ENCODE results near the gene BSN. TPM values are rescaled to one million over a fixed set of nuclear protein-coding genes. Genes with fewer than 3 reads are reported as not detected.
A peak's percentile ranks its signal among the peaks of the same experiment; 100 is the strongest.

BSN gene
- total and polyA plus RNA-seq, 3 experiments from 2014 or later = 0.33 to 0.46 TPM; not detected in 1

DNA sequence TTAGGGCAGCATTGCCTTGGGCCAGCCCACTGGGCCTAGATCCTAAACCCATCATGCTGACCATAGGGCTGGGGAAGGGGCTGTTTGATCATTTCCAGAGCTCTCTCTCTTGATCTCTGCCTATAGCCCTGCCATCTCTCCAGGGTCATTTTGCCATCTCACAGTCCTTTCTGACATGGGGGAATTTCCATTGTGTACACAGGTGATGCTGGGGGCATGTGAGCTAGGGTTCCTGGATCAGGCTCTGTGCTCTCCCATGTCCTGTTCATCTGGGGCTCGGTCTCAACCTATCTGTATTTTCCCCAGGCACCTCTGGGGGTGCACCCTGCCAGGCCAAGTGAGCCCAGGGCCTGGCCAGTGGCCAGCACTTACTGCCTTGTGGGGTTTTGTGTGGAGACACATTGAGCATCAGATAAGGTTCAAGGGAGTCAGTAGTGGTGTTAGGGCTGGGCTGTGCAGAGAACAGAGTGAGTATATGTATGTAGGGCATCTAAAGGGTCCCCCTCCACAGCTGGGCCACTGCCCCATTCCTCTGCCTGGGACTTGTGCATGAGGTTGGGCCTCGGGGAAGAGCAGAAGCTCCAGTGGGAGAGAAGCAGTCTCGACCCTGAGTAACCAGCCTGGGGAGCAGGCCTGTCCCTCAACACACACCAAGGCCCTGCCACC lies 94.2 kb downstream of the BSN start:
- H3K27ac ChIP-seq (ENCODE audit: low read depth, low read length) = no peak overlapping the region
- no peak overlapping the region for H3K27ac Mint-ChIP-seq
- H3K36me3 Mint-ChIP-seq = no peaks in the 10 kb centered on the region
- H3K9me3 Mint-ChIP-seq = no peaks in the 10 kb centered on the region
- ChIA-PET POLR2A (no interaction called here), CTCF (no interaction called here)
- no peak overlapping the region for H3K4me3 Mint-ChIP-seq
- H3K27me3 ChIP-seq (ENCODE audit: insufficient read depth, low read length, poor library complexity, severe bottlenecking) = no peaks in the 10 kb centered on the region
- no peaks in the 10 kb centered on the region for H3K9me3 ChIP-seq (ENCODE audit: low read length)
- H3K36me3 ChIP-seq (ENCODE audit: insufficient read depth, low read length) = no peaks in the 10 kb centered on the region
- no peak for DNase-seq
- no peaks in the 10 kb centered on the region for H3K4me1 Mint-ChIP-seq
- no peaks in the 10 kb centered on the region for H3K27me3 Mint-ChIP-seq
- H3K4me1 ChIP-seq (ENCODE audit: insufficient read depth, low read length) = no peaks in the 10 kb centered on the region
- H3K4me3 ChIP-seq (ENCODE audit: low read length) = no peak overlapping the region

GRCh38 chr3:49649576-49649975 lies 95.3 kb downstream of the BSN start:
- H3K27me3 ChIP-seq (ENCODE audit: insufficient read depth, low read length, poor library complexity, severe bottlenecking) = no peaks in the 10 kb centered on the region
- Mint-ChIP-seq H3K27me3 (no peaks in the 10 kb centered on the region), H3K36me3 (no peaks in the 10 kb centered on the region), H3K27ac (peak overlapping the region in 1 of 8 donors; percentile 59), H3K4me3 (no peak overlapping the region), H3K4me1 (no peaks in the 10 kb centered on the region), H3K9me3 (no peaks in the 10 kb centered on the region)
- H3K9me3 ChIP-seq (ENCODE audit: low read length) = no peaks in the 10 kb centered on the region
- DNase-seq = no peak
- ChIA-PET CTCF (no interaction called here), POLR2A (no interaction called here)
- H3K36me3 ChIP-seq (ENCODE audit: insufficient read depth, low read length) = no peaks in the 10 kb centered on the region
- H3K4me1 ChIP-seq (ENCODE audit: insufficient read depth, low read length) = no peaks in the 10 kb centered on the region
- no peak overlapping the region for H3K4me3 ChIP-seq (ENCODE audit: low read length)
- H3K27ac ChIP-seq (ENCODE audit: low read depth, low read length) = no peak overlapping the region

GRCh38 chr3:49650177-49650576 lies 95.9 kb downstream of the BSN start:
- no peaks in the 10 kb centered on the region for H3K27me3 Mint-ChIP-seq
- ChIA-PET CTCF (no interaction called here), POLR2A (no interaction called here)
- peak overlapping the region in 2 of 8 donors; percentile 9 to 18 for H3K27ac Mint-ChIP-seq
- H3K4me3 ChIP-seq (ENCODE audit: low read length) = no peak overlapping the region
- H3K4me3 Mint-ChIP-seq = no peak overlapping the region
- no peaks in the 10 kb centered on the region for H3K9me3 ChIP-seq (ENCODE audit: low read length)
- H3K4me1 Mint-ChIP-seq = no peaks in the 10 kb centered on the region
- no peaks in the 10 kb centered on the region for H3K36me3 Mint-ChIP-seq
- H3K9me3 Mint-ChIP-seq = no peaks in the 10 kb centered on the region
- no peak for DNase-seq
- no peaks in the 10 kb centered on the region for H3K27me3 ChIP-seq (ENCODE audit: insufficient read depth, low read length, poor library complexity, severe bottlenecking)
- no peaks in the 10 kb centered on the region for H3K36me3 ChIP-seq (ENCODE audit: insufficient read depth, low read length)
- H3K4me1 ChIP-seq (ENCODE audit: insufficient read depth, low read length) = no peaks in the 10 kb centered on the region
- H3K27ac ChIP-seq (ENCODE audit: low read depth, low read length) = no peak overlapping the region

DNA sequence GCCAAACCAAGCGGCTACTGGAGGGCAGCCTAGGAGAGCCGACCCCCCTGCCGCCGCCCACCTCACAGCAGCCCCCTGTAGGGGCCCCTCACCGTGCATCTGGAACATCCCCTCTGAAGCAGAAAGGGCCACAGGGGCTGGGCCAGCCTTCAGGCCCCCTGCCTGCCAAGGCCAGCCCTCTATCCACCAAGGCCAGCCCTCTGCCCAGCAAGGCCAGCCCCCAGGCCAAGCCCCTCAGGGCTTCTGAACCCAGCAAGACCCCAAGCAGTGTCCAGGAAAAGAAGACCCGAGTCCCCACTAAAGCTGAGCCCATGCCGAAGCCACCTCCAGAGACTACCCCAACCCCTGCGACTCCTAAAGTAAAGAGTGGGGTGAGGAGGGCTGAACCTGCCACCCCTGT lies 96.4 kb downstream of the BSN start:
- no peaks in the 10 kb centered on the region for H3K4me1 Mint-ChIP-seq
- Histone ChIP-seq H3K36me3 (ENCODE audit: insufficient read depth, low read length) (no peaks in the 10 kb centered on the region), H3K4me3 (ENCODE audit: low read length) (no peak overlapping the region), H3K27ac (ENCODE audit: low read depth, low read length) (no peak overlapping the region), H3K9me3 (ENCODE audit: low read length) (no peaks in the 10 kb centered on the region), H3K27me3 (ENCODE audit: insufficient read depth, low read length, poor library complexity, severe bottlenecking) (no peaks in the 10 kb centered on the region), H3K4me1 (ENCODE audit: insufficient read depth, low read length) (no peaks in the 10 kb centered on the region)
- H3K27me3 Mint-ChIP-seq = no peaks in the 10 kb centered on the region
- no peaks in the 10 kb centered on the region for H3K36me3 Mint-ChIP-seq
- DNase-seq = no peak
- peak overlapping the region in 1 of 8 donors; percentile 18 for H3K27ac Mint-ChIP-seq
- CTCF ChIA-PET = no interaction called here
- no peak overlapping the region for H3K4me3 Mint-ChIP-seq
- H3K9me3 Mint-ChIP-seq = no peaks in the 10 kb centered on the region
- POLR2A ChIA-PET = no interaction called here

- POLR2A ChIA-PET = no interaction called here
- H3K4me1 Mint-ChIP-seq = no peaks in the 10 kb centered on the region
- CTCF ChIA-PET = no interaction called here
Observed at GRCh38 chr3:49652218-49652902, 98.1 kb downstream of the BSN start.

DNA sequence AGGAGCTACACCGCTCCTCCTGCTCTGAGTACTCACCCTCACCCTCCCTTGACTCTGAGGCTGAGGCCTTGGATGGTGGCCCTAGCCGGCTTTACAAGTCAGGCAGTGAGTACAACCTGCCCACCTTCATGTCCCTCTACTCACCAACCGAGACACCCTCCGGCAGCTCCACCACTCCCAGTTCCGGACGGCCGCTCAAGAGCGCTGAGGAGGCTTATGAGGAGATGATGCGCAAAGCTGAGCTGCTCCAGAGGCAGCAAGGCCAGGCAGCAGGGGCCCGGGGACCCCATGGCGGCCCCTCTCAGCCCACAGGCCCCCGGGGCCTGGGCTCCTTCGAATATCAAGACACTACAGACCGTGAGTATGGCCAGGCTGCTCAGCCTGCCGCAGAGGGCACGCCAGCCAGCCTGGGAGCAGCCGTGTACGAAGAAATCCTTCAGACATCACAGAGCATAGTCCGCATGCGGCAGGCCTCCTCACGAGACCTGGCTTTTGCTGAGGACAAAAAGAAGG lies 98.7 kb downstream of the BSN start:
- Mint-ChIP-seq H3K27me3 (peaks cover 1 to 5% of the 10 kb centered on the region in 2 donors), H3K9me3 (no peaks in the 10 kb centered on the region), H3K27ac (no peak overlapping the region), H3K4me1 (no peaks in the 10 kb centered on the region), H3K4me3 (no peak overlapping the region), H3K36me3 (no peaks in the 10 kb centered on the region)
- ChIA-PET POLR2A (no interaction called here), CTCF (no interaction called here)
- no peaks in the 10 kb centered on the region for H3K4me1 ChIP-seq (ENCODE audit: insufficient read depth, low read length)
- no peak overlapping the region for H3K27ac ChIP-seq (ENCODE audit: low read depth, low read length)
- H3K9me3 ChIP-seq (ENCODE audit: low read length) = no peaks in the 10 kb centered on the region
- no peak overlapping the region for H3K4me3 ChIP-seq (ENCODE audit: low read length)
- H3K27me3 ChIP-seq (ENCODE audit: insufficient read depth, low read length, poor library complexity, severe bottlenecking) = no peaks in the 10 kb centered on the region
- no peak for DNase-seq
- no peaks in the 10 kb centered on the region for H3K36me3 ChIP-seq (ENCODE audit: insufficient read depth, low read length)

More at GRCh38 chr3:49652218-49652902, 98.1 kb downstream of the BSN start:
- Mint-ChIP-seq H3K36me3 (no peaks in the 10 kb centered on the region), H3K9me3 (no peaks in the 10 kb centered on the region), H3K27ac (no peak overlapping the region), H3K4me3 (no peak overlapping the region), H3K27me3 (peaks cover 1 to 5% of the 10 kb centered on the region in 2 donors)
- no peak for DNase-seq
- Histone ChIP-seq H3K4me3 (ENCODE audit: low read length) (no peak overlapping the region), H3K9me3 (ENCODE audit: low read length) (no peaks in the 10 kb centered on the region), H3K36me3 (ENCODE audit: insufficient read depth, low read length) (no peaks in the 10 kb centered on the region), H3K27ac (ENCODE audit: low read depth, low read length) (no peak overlapping the region), H3K4me1 (ENCODE audit: insufficient read depth, low read length) (no peaks in the 10 kb centered on the region), H3K27me3 (ENCODE audit: insufficient read depth, low read length, poor library complexity, severe bottlenecking) (no peaks in the 10 kb centered on the region)

- Histone ChIP-seq H3K36me3 (ENCODE audit: insufficient read depth, low read length) (no peaks in the 10 kb centered on the region), H3K4me3 (ENCODE audit: low read length) (no peak overlapping the region), H3K27ac (ENCODE audit: low read depth, low read length) (no peak overlapping the region), H3K27me3 (ENCODE audit: insufficient read depth, low read length, poor library complexity, severe bottlenecking) (no peaks in the 10 kb centered on the region), H3K9me3 (ENCODE audit: low read length) (no peaks in the 10 kb centered on the region), H3K4me1 (ENCODE audit: insufficient read depth, low read length) (no peaks in the 10 kb centered on the region)
- Mint-ChIP-seq H3K27me3 (peaks cover 2 to 5% of the 10 kb centered on the region in 2 donors), H3K27ac (no peak overlapping the region), H3K4me1 (no peaks in the 10 kb centered on the region), H3K4me3 (no peak overlapping the region), H3K9me3 (no peaks in the 10 kb centered on the region), H3K36me3 (no peaks in the 10 kb centered on the region)
- ChIA-PET POLR2A (no interaction called here), CTCF (no interaction called here)
- DNase-seq = no peak
Observed at GRCh38 chr3:49653621-49654020, 99.3 kb downstream of the BSN start.

DNA sequence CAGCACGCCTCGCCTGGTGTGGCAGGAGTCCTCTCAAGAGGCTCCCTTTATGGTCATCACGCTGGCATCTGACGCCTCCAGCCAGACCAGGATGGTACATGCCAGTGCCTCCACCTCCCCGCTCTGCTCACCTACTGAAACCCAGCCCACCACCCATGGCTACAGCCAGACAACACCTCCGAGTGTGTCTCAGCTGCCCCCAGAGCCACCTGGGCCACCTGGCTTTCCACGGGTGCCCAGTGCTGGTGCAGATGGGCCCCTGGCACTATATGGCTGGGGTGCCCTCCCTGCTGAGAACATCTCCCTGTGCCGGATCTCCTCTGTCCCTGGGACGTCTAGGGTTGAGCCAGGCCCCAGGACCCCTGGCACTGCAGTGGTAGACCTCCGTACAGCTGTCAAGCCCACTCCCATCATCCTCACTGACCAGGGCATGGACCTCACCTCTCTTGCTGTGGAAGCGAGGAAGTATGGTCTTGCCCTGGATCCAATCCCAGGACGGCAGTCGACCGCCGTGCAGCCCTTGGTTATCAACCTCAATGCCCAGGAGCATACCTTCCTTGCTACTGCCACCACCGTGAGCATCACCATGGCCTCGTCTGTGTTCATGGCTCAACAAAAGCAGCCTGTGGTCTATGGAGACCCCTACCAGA lies 100.0 kb downstream of the BSN start:
- Histone ChIP-seq H3K4me3 (ENCODE audit: low read length) (no peak overlapping the region), H3K27me3 (ENCODE audit: insufficient read depth, low read length, poor library complexity, severe bottlenecking) (no peaks in the 10 kb centered on the region), H3K9me3 (ENCODE audit: low read length) (no peaks in the 10 kb centered on the region), H3K27ac (ENCODE audit: low read depth, low read length) (no peak overlapping the region), H3K36me3 (ENCODE audit: insufficient read depth, low read length) (no peaks in the 10 kb centered on the region), H3K4me1 (ENCODE audit: insufficient read depth, low read length) (no peaks in the 10 kb centered on the region)
- POLR2A ChIA-PET = no interaction called here
- Mint-ChIP-seq H3K4me1 (no peaks in the 10 kb centered on the region), H3K9me3 (no peaks in the 10 kb centered on the region), H3K27me3 (peaks cover 3 to 5% of the 10 kb centered on the region in 2 donors), H3K27ac (no peak overlapping the region), H3K4me3 (no peak overlapping the region), H3K36me3 (no peaks in the 10 kb centered on the region)
- CTCF ChIA-PET = no interaction called here
- no peak for DNase-seq

Data from CD8-positive, alpha-beta memory T cell (primary cell).